Erythroblast (primary cell): ENCODE results near the gene KCTD16.

Source experiments
- DNase-seq, 2 experiments: peaks; one replicate each; lab custom pipeline; 2025; lab: John Stamatoyannopoulos, UW
- GATA1 ChIP-seq: IDR thresholded peaks from 2 replicates; pipeline ENCODE4 v1.6.1; 2011; ENCODE audit warnings: low read depth, mild to moderate bottlenecking, control low read depth, low read length, moderate library complexity
- POLR2A ChIP-seq: IDR thresholded peaks from 2 replicates; pipeline ENCODE4 v1.6.1; 2011; ENCODE audit warnings: mild to moderate bottlenecking, low read length

KCTD16 gene

GRCh38 chr5:144267961-144268513 is 97.4 kb downstream of the KCTD16 start:
- TF ChIP-seq POLR2A, result no peak
- no peak for TF ChIP-seq GATA1
- no peak for DNase-seq

- TF ChIP-seq POLR2A (no peak), GATA1 (no peak)
These were observed 102.8 kb downstream of the KCTD16 start for GRCh38 chr5:144273232-144274027.

GRCh38 chr5:144275329-144275728 is 104.7 kb downstream of the KCTD16 start:
- no peak for DNase-seq
- TF ChIP-seq GATA1, result no peak
- no peak for TF ChIP-seq POLR2A

More at GRCh38 chr5:144273232-144274027, 102.8 kb downstream of the KCTD16 start:
- DNase-seq, result no peak

- DNase-seq, result no peak
These were observed 105.6 kb downstream of the KCTD16 start for GRCh38 chr5:144276034-144276822.

GRCh38 chr5:144281784-144282183 is 111.1 kb downstream of the KCTD16 start:
- DNase-seq, result no peak
- no peak for TF ChIP-seq GATA1
- no peak for TF ChIP-seq POLR2A

More at GRCh38 chr5:144276034-144276822, 105.6 kb downstream of the KCTD16 start:
- TF ChIP-seq GATA1 (no peak), POLR2A (no peak)

GRCh38 chr5:144284036-144284435 is 113.4 kb downstream of the KCTD16 start:
- TF ChIP-seq GATA1 (no peak), POLR2A (no peak)
- DNase-seq, result no peak

GRCh38 chr5:144284931-144285502 is 114.3 kb downstream of the KCTD16 start:
- no peak for DNase-seq
- TF ChIP-seq GATA1, result no peak
- TF ChIP-seq POLR2A, result no peak

GRCh38 chr5:144289277-144289676 is 118.6 kb downstream of the KCTD16 start:
- TF ChIP-seq POLR2A (no peak), GATA1 (no peak)
- DNase-seq, result no peak

GRCh38 chr5:144292029-144292428 is 121.4 kb downstream of the KCTD16 start:
- TF ChIP-seq GATA1 (no peak), POLR2A (no peak)

GRCh38 chr5:144295284-144295683 is 124.6 kb downstream of the KCTD16 start:
- TF ChIP-seq POLR2A (no peak), GATA1 (no peak)
- DNase-seq, result no peak

More at GRCh38 chr5:144292029-144292428, 121.4 kb downstream of the KCTD16 start:
- DNase-seq, result no peak

- TF ChIP-seq POLR2A (no peak), GATA1 (no peak)
- no peak for DNase-seq
These were observed 126.4 kb downstream of the KCTD16 start for GRCh38 chr5:144297081-144297480.

- DNase-seq, result no peak
- TF ChIP-seq POLR2A, result no peak
- TF ChIP-seq GATA1, result no peak
These were observed 128.0 kb downstream of the KCTD16 start for GRCh38 chr5:144298658-144299057.

- no peak for DNase-seq
- TF ChIP-seq GATA1, result no peak
- TF ChIP-seq POLR2A, result no peak
These were observed 134.0 kb downstream of the KCTD16 start for GRCh38 chr5:144304688-144305087.
